IPS-20b (cell line): Measurements from ENCODE around the gene ELOB.

Experiments used
- H3K27ac ChIP-seq: one replicate; pipeline ENCODE4 v1.5.1; 2013; ENCODE audit warnings: low read length
- H3K27me3 ChIP-seq: 2 replicates; pipeline ENCODE4 v1.6.1; 2013; ENCODE audit warnings: mild to moderate bottlenecking, low read length, inconsistent platforms; ENCODE audit not compliant: insufficient read depth
- H3K36me3 ChIP-seq: 2 replicates; pipeline ENCODE4 v1.6.1; 2013; ENCODE audit warnings: low read depth, mild to moderate bottlenecking, inconsistent platforms, low read length, moderate library complexity; ENCODE audit not compliant: insufficient read depth
- H3K4me1 ChIP-seq: 2 replicates; pipeline ENCODE4 v1.6.1; 2013; ENCODE audit warnings: mild to moderate bottlenecking, control low read depth, inconsistent platforms, low read length, moderate library complexity; ENCODE audit not compliant: insufficient read depth
- H3K4me3 ChIP-seq: 2 replicates; pipeline ENCODE4 v1.5.1; 2013; ENCODE audit warnings: mild to moderate bottlenecking, low read length, inconsistent platforms
- H3K9ac ChIP-seq: 2 replicates; pipeline ENCODE4 v1.6.1; 2013; ENCODE audit warnings: low read depth, mild to moderate bottlenecking, inconsistent platforms, low read length, moderate library complexity
- H3K9me3 ChIP-seq: 2 replicates; pipeline ENCODE4 v1.6.1; 2013; ENCODE audit warnings: mild to moderate bottlenecking, low read depth, low read length, inconsistent platforms; ENCODE audit not compliant: insufficient read depth

The ELOB gene

DNA sequence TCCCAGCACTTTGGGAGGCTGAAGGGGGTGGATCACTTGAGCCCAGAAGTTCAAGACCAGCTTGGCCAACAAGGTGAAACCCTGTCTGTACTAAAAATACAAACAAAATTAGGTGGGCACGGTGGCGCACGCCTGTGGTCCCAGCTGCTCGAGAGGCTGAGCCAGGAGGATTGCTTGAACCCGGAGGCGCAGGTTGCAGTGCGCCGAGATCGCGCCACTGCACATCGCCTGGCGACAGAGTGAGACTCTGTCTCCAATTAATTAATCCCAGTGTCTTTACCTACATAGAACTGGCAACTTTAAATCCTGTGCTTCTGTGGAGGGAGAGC lies 1.5 kb upstream of the ELOB start:
- no peak overlapping the region for H3K27ac ChIP-seq
- no peaks in the 10 kb centered on the region for H3K4me1 ChIP-seq
- peak overlapping the region; percentile 100; the same call in 1 of the 2 replicates for H3K9ac ChIP-seq
- no peaks in the 10 kb centered on the region for H3K27me3 ChIP-seq
- peaks cover 22% of the 10 kb centered on the region for H3K36me3 ChIP-seq
- peak overlapping the region; percentile 96 for H3K4me3 ChIP-seq
- no peaks in the 10 kb centered on the region for H3K9me3 ChIP-seq

GRCh38 chr16:2777903-2778629 lies 986 bp upstream of the ELOB start:
- Histone ChIP-seq H3K27ac (peak overlapping the region; percentile 89), H3K9me3 (no peaks in the 10 kb centered on the region), H3K4me1 (no peaks in the 10 kb centered on the region), H3K4me3 (peak overlapping the region; percentile 96), H3K27me3 (no peaks in the 10 kb centered on the region), H3K9ac (peak overlapping the region; percentile 100), H3K36me3 (peaks cover 27% of the 10 kb centered on the region)

- Histone ChIP-seq H3K36me3 (peaks cover 38% of the 10 kb centered on the region), H3K4me3 (peak overlapping the region; percentile 92), H3K9me3 (no peaks in the 10 kb centered on the region), H3K27me3 (no peaks in the 10 kb centered on the region), H3K9ac (peak overlapping the region; percentile 89), H3K4me1 (no peaks in the 10 kb centered on the region), H3K27ac (no peak overlapping the region)
These were observed 460 bp downstream of the ELOB start for GRCh38 chr16:2776500-2777139.

GRCh38 chr16:2775765-2776499 lies 1.1 kb downstream of the ELOB start:
- H3K27ac ChIP-seq: no peak overlapping the region

GRCh38 chr16:2775131-2775716 lies 1.9 kb downstream of the ELOB start:
- Histone ChIP-seq H3K9ac (no peak overlapping the region), H3K4me3 (peak overlapping the region; percentile 92; the same call in 1 of the 2 replicates), H3K36me3 (peaks cover 52% of the 10 kb centered on the region)

More at GRCh38 chr16:2775765-2776499, 1.1 kb downstream of the ELOB start:
- peaks cover 45% of the 10 kb centered on the region for H3K36me3 ChIP-seq
- no peaks in the 10 kb centered on the region for H3K4me1 ChIP-seq
- H3K27me3 ChIP-seq: no peaks in the 10 kb centered on the region
- no peaks in the 10 kb centered on the region for H3K9me3 ChIP-seq
- peak overlapping the region; percentile 92 for H3K4me3 ChIP-seq
- H3K9ac ChIP-seq: peak overlapping the region; percentile 89

GRCh38 chr16:2774161-2774891 lies 2.8 kb downstream of the ELOB start:
- Histone ChIP-seq H3K4me3 (no peak overlapping the region), H3K9me3 (no peaks in the 10 kb centered on the region), H3K27me3 (no peaks in the 10 kb centered on the region), H3K9ac (no peak overlapping the region), H3K36me3 (peaks cover 61% of the 10 kb centered on the region), H3K27ac (no peak overlapping the region), H3K4me1 (no peaks in the 10 kb centered on the region)

More at GRCh38 chr16:2775131-2775716, 1.9 kb downstream of the ELOB start:
- H3K27me3 ChIP-seq: no peaks in the 10 kb centered on the region
- H3K9me3 ChIP-seq: no peaks in the 10 kb centered on the region
- no peak overlapping the region for H3K27ac ChIP-seq
- no peaks in the 10 kb centered on the region for H3K4me1 ChIP-seq

- Histone ChIP-seq H3K27ac (no peak overlapping the region), H3K36me3 (peaks cover 71% of the 10 kb centered on the region), H3K9ac (no peak overlapping the region), H3K4me3 (no peak overlapping the region), H3K9me3 (no peaks in the 10 kb centered on the region), H3K27me3 (no peaks in the 10 kb centered on the region), H3K4me1 (no peaks in the 10 kb centered on the region)
These were observed 3.7 kb downstream of the ELOB start for GRCh38 chr16:2773188-2773968.

DNA sequence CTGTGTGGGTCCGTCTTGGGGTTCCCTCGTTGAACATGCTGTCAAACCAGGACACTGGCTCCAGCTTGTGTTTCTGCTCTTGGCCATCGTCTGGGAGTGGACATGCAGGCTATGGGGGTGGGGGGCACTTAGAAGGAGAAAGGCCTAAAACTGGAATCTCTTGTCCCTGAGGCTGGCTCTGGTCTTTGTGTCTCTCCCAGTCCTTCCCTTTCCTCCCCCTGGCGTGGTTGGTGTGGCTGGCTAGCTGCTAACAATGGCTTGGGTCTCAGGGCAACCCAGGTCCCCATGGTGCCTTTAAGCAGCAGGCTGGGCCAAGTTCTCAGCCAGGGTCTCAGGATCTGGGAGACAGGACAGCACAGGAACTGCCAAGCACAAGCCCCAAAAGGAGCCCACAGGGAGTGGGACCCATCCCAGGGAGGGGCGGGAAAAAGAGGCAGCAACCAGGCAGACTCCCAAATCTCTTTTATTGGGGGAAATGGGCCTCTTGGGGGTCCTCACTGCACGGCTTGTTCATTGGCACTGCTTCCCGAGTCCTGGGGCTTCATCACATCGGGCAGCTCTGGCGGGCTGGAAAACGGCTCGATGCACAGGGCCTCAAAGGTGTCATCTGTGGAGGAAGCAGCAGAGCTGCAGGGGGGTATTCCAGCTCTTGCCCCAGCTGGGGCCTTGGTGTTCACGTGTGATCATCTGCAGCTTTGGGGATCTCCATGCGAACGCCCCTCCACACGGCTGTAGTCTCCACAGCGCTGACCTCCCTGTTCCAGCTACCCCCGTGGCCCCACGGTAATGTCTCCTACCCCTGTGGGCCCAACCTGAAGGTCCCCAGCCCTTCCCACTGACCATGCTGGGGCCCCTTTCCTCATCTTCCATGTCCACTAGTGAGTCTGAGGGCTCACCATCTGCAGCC lies 5.3 kb downstream of the ELOB start:
- Histone ChIP-seq H3K27me3 (no peaks in the 10 kb centered on the region), H3K36me3 (peaks cover 87% of the 10 kb centered on the region), H3K4me3 (no peak overlapping the region), H3K9me3 (no peaks in the 10 kb centered on the region), H3K4me1 (no peaks in the 10 kb centered on the region), H3K27ac (no peak overlapping the region), H3K9ac (no peak overlapping the region)

GRCh38 chr16:2770057-2770951 lies 6.8 kb downstream of the ELOB start:
- no peaks in the 10 kb centered on the region for H3K4me1 ChIP-seq
- H3K27me3 ChIP-seq: no peaks in the 10 kb centered on the region
- no peaks in the 10 kb centered on the region; the same call in 1 of the 2 replicates for H3K9me3 ChIP-seq
- H3K36me3 ChIP-seq: peaks cover 97% of the 10 kb centered on the region
- no peak overlapping the region for H3K9ac ChIP-seq
- no peak overlapping the region for H3K4me3 ChIP-seq
- H3K27ac ChIP-seq: no peak overlapping the region
